A549 (cell line): ENCODE data around the gene KIF21B. TPM values are rescaled to one million over a fixed set of nuclear protein-coding genes. Genes with fewer than 3 reads are reported as not detected.

ENCODE experiments used
- ATAC-seq, 2 experiments: fragments of 200-7000 bp in 1 of 2; fragments of >200 bp in 1 of 2; cut with Nextera tagmentation in 1 of 2; cut with Tn5 transposase in 1 of 2; 3 replicates each; pipeline versions ENCODE4 v1.8.0 to v1.9.1; 2018 to 2020; ENCODE audit warnings: mild to moderate bottlenecking in 1 of 2, moderate library complexity in 1 of 2
- CTCF ChIA-PET: fragments of 300-600 bp; sonication (Branson Sonifier 250); formaldehyde crosslinking; extraction: SDS; loops from one replicate; lab custom pipeline; 2021; ENCODE audit warnings: antibody characterized with exemption, inconsistent platforms; lab: Yijun Ruan, JAX
- POLR2A ChIA-PET: fragments of 350-600 bp; formaldehyde crosslinking; extraction: SDS; loops from one replicate; lab custom pipeline; 2021; ENCODE audit warnings: antibody characterized with exemption, inconsistent platforms; lab: Yijun Ruan, JAX
- DNase-seq, 2 experiments: peaks; one replicate each; pipeline versions ENCODE4 v3.0.0 to v3.0.0-alpha.2; 2011 to 2016; ENCODE audit warnings: low read depth in 1 of 2, low spot score in 1 of 2
- FAIRE-seq: peaks from 2 replicates; lab custom pipeline; 2011; peaks lifted over from hg19 to GRCh38; lab: Jason Lieb, UNC
- H3K27ac ChIP-seq, 2 experiments: fragments of >200 bp; sonication (Bioruptor Twin); formaldehyde crosslinking; 3 replicates each; pipeline ENCODE4 v1.5.1; 2016 to 2017
- H3K4me1 ChIP-seq: fragments of >200 bp; sonication (Bioruptor Twin); formaldehyde crosslinking; 3 replicates; pipeline ENCODE4 v1.6.1; 2016
- H3K4me2 ChIP-seq: fragments of >200 bp; sonication (Bioruptor Twin); formaldehyde crosslinking; 3 replicates; pipeline ENCODE4 v1.6.1; 2016
- H3K4me3 ChIP-seq: fragments of >200 bp; sonication (Bioruptor Twin); formaldehyde crosslinking; 3 replicates; pipeline ENCODE4 v1.5.1; 2016
- H3K9me3 ChIP-seq: fragments of >200 bp; sonication (Bioruptor Twin); formaldehyde crosslinking; 3 replicates; pipeline ENCODE4 v1.6.1; 2016
- BCL3 ChIP-seq: fragments of >200 bp; sonication (Bioruptor Twin); formaldehyde crosslinking; IDR thresholded peaks from 3 replicates; pipeline ENCODE4 v1.6.1; 2016
- CHD4 ChIP-seq: fragments of 200-600 bp; sonication (generic); IDR thresholded peaks from 2 replicates; pipeline ENCODE4 v1.6.1; 2016; ENCODE audit warnings: antibody characterized with exemption, mild to moderate bottlenecking, borderline replicate concordance
- EHF ChIP-seq: fragments of 250-450 bp; sonication (Bioruptor Pico); IDR thresholded peaks from 2 replicates; pipeline ENCODE4 v1.5.0; 2020; ENCODE audit warnings: mild to moderate bottlenecking
- EHMT2 ChIP-seq: fragments of 200-600 bp; sonication (generic); IDR thresholded peaks from 2 replicates; pipeline ENCODE4 v1.6.1; 2016; ENCODE audit warnings: antibody characterized with exemption, low read depth, mild to moderate bottlenecking, moderate library complexity
- ELK1 ChIP-seq: fragments of 150-350 bp; IDR thresholded peaks from 2 replicates; pipeline ENCODE4 v1.6.1; 2014; ENCODE audit warnings: low read depth, mild to moderate bottlenecking, low read length
- ESRRA ChIP-seq: fragments of 150-350 bp; IDR thresholded peaks from 2 replicates; pipeline ENCODE4 v1.6.1; 2014; ENCODE audit warnings: mild to moderate bottlenecking, low read length, borderline replicate concordance
- GATA3 ChIP-seq: IDR thresholded peaks from 2 replicates; pipeline ENCODE4 v1.6.1; 2012; ENCODE audit warnings: borderline replicate concordance
- HDAC2 ChIP-seq: fragments of 200-600 bp; sonication (generic); IDR thresholded peaks from 2 replicates; pipeline ENCODE4 v1.6.1; 2016
- HMGXB4 ChIP-seq: fragments of 250-450 bp; sonication (Bioruptor Pico); IDR thresholded peaks from 2 replicates; pipeline ENCODE4 v1.5.0; 2021; ENCODE audit warnings: mild to moderate bottlenecking, moderate library complexity, borderline replicate concordance
- HOXB13 ChIP-seq: fragments of 250-450 bp; sonication (Bioruptor Pico); IDR thresholded peaks from 2 replicates; pipeline ENCODE4 v1.5.0; 2020; ENCODE audit warnings: low read depth, mild to moderate bottlenecking, moderate library complexity
- JUNB ChIP-seq: fragments of >200 bp; sonication (Bioruptor Twin); formaldehyde crosslinking; IDR thresholded peaks from 2 replicates; pipeline ENCODE4 v1.6.1; 2016
- KDM5A ChIP-seq: fragments of 200-600 bp; sonication (generic); IDR thresholded peaks from 2 replicates; pipeline ENCODE4 v1.6.1; 2016; ENCODE audit warnings: antibody characterized with exemption, mild to moderate bottlenecking
- MAFK ChIP-seq: fragments of 450-650 bp; IDR thresholded peaks from 2 replicates; pipeline ENCODE4 v1.6.1; 2014; ENCODE audit not compliant: partially characterized antibody
- MAX ChIP-seq: IDR thresholded peaks from 2 replicates; pipeline ENCODE4 v1.6.1; 2012
- MYC ChIP-seq: IDR thresholded peaks from 2 replicates; pipeline ENCODE4 v1.6.1; 2012; ENCODE audit warnings: mild to moderate bottlenecking, inconsistent platforms, low read length, improper control_type of control experiment, borderline replicate concordance
- NPAS2 ChIP-seq: fragments of 250-450 bp; sonication (Bioruptor Pico); IDR thresholded peaks from 2 replicates; pipeline ENCODE4 v1.8.0; 2022; ENCODE audit warnings: mild to moderate bottlenecking, moderate library complexity, borderline replicate concordance
- RAD21 ChIP-seq, 2 experiments: fragments of >200 bp in 1 of 2; sonication (Bioruptor Twin) in 1 of 2; formaldehyde crosslinking in 1 of 2; IDR thresholded peaks in 1 of 2; conservative IDR thresholded peaks in 1 of 2; 2 replicates in 1 of 2; 3 replicates in 1 of 2; pipeline ENCODE4 v1.6.1; 2012 to 2018; ENCODE audit warnings: inconsistent platforms in 1 of 2
- RARB ChIP-seq: fragments of 250-450 bp; sonication (Bioruptor Pico); IDR thresholded peaks from 2 replicates; pipeline ENCODE4 v1.8.0; 2021; ENCODE audit warnings: mild to moderate bottlenecking, moderate library complexity
- ZC3H11A ChIP-seq: fragments of 450-650 bp; IDR thresholded peaks from 2 replicates; pipeline ENCODE4 v1.6.1; 2014; ENCODE audit warnings: antibody characterized with exemption, mild to moderate bottlenecking
- ZNF302 ChIP-seq: fragments of 250-450 bp; sonication (Bioruptor Pico); IDR thresholded peaks from 2 replicates; pipeline ENCODE4 v1.9.0; 2021; ENCODE audit warnings: inconsistent platforms, mild to moderate bottlenecking, moderate library complexity
- WGBS: methylation state at CpG from one replicate; pipeline ENCODE4 v1.1.6; 2017; ENCODE audit errors: missing lambda C conversion rate; 5-methylcytosine and 5-hydroxymethylcytosine counted together
- polyA plus RNA-seq, 4 experiments: library from polyadenylated mRNA; depleted of rRNA in 3 of 4; stranded (reverse); fragments of >200 nt; fragmentation: RNase III in 1 of 4; extraction: RNeasy Plus Mini Kit Qiagen cat#74134 plus additional on column Dnase treatment in 1 of 4; gene quantifications; 2 replicates in 3 of 4; 3 replicates in 1 of 4; pipeline ENCODE4 v1.2.3, GENCODE V29; 2011 to 2017

The KIF21B gene
- polyA plus RNA-seq, 2 of the 4 experiments (the other 2 are of a cell fraction), result 1.4 to 3.8 TPM

GRCh38 chr1:201065686-201066085, 42.2 kb upstream of the KIF21B start:
- ATAC-seq (no peak), DNase-seq (no peak), FAIRE-seq (no peak)
- H3K27ac ChIP-seq, result no peak overlapping the region
- 66% methylated on average over 10 of the region's 10 CpGs for WGBS
- H3K4me1 ChIP-seq, result no peaks in the 10 kb centered on the region
- no peak for TF ChIP-seq MAX
- no peaks in the 10 kb centered on the region for H3K9me3 ChIP-seq
- ChIA-PET POLR2A (no interaction called here), CTCF (interaction anchor here (0.8 to 1.6 kb wide), 3 partner anchors 20 to 93 kb away, joined by 3 to 4 read pairs (median 3); no protein-coding TSS in a partner anchor)
- H3K4me2 ChIP-seq, result no peak overlapping the region
- no peak overlapping the region for H3K4me3 ChIP-seq

GRCh38 chr1:201064806-201065205, 41.3 kb upstream of the KIF21B start:
- CTCF ChIA-PET, result interaction anchor here (1.0 to 1.6 kb wide), 3 partner anchors 17 to 22 kb away, joined by 3 to 4 read pairs (median 3); no protein-coding TSS in a partner anchor
- FAIRE-seq, result no peak

GRCh38 chr1:201063145-201063544, 39.6 kb upstream of the KIF21B start:
- Histone ChIP-seq H3K9me3 (no peaks in the 10 kb centered on the region), H3K27ac (no peak overlapping the region), H3K4me1 (0 out of 3 replicates have a peak, but pooled peaks cover 4% of the 10 kb centered on the region), H3K4me3 (no peak overlapping the region), H3K4me2 (no peak overlapping the region)
- 80% methylated on average over 7 of the region's 7 CpGs for WGBS
- CTCF ChIA-PET, result interaction anchor here (1.1 to 1.6 kb wide), 5 partner anchors 19 to 191 kb away, joined by 3 to 5 read pairs (median 4); no protein-coding TSS in a partner anchor
- FAIRE-seq (no peak), ATAC-seq (no peak), DNase-seq (no peak)
- TF ChIP-seq KDM5A (no peak), HDAC2 (no peak), EHMT2 (no peak), HOXB13 (CRISPR knock-in tag) (no peak), ELK1 (no peak), JUNB (no peak), GATA3 (no peak)
- TF ChIP-seq, all 56 proteins: peak for 0
- POLR2A ChIA-PET, result no interaction called here

More at GRCh38 chr1:201064806-201065205, 41.3 kb upstream of the KIF21B start:
- 79% methylated on average over 8 of the region's 8 CpGs for WGBS
- TF ChIP-seq MYC (no peak), ELK1 (no peak), RARB (CRISPR knock-in tag) (no peak), CHD4 (no peak), HMGXB4 (CRISPR knock-in tag) (no peak), KDM5A (no peak), BCL3 (no peak), RAD21 (conservative IDR thresholded peaks at IDR 0.05 in 1 of 2, IDR thresholded peaks at IDR 0.05 in 1 of 2) (no peak), EHF (no peak), GATA3 (no peak), ESRRA (no peak), ZNF302 (CRISPR knock-in tag) (no peak), ZC3H11A (no peak), MAX (no peak), MAFK (no peak), NPAS2 (CRISPR knock-in tag) (no peak), EHMT2 (no peak)
- POLR2A ChIA-PET, result no interaction called here
- H3K4me1 ChIP-seq, result 0 out of 3 replicates have a peak, but pooled peaks cover 4% of the 10 kb centered on the region
- H3K27ac ChIP-seq, result no peak overlapping the region
- H3K4me3 ChIP-seq, result no peak overlapping the region
- ATAC-seq (no peak), DNase-seq (no peak)
- no peak overlapping the region for H3K4me2 ChIP-seq
- no peaks in the 10 kb centered on the region for H3K9me3 ChIP-seq
